Measurements from ENCODE around the gene TNFSF15.

The TNFSF15 gene

DNA sequence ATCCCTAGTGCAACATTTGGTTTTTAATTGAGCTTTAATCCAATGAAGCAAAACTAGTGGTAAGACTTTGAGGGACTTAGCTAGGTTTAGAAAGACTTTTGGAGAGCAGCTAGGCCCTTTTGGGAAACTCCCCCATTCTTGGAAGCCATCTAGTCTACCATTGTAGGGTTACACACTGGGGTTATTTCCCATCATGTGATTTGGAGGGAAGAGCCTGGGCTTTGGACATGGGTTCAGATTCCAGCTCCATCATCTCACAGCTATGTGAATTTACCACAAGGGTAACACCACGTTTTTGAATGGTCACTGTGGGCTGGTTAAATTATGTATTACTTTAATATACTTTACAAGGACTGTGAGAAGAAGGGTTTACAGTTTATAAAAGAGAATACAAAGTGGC is 18.3 kb upstream of the TNFSF15 start:
- DNase-seq = no peak

DNA sequence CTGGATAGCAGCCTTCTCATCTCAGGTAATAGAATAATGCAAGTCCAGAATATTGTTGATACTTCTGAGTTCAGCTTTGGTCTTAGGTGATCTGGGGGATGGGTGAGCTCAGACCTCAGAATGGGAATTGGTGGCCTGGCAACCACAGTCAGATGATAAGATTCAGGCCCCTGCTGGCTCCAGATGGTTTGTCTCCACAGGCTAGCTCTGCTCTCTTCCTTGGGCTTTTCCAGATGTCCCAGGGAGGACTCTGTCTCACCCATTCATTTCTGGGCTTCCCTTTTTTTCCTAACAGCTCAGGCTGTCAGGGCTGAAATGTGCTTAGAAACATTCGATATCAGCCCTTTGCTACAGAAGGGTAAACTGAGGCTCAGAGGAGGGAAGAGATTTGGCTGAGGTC is 17.6 kb upstream of the TNFSF15 start:
- no peak for DNase-seq

DNA sequence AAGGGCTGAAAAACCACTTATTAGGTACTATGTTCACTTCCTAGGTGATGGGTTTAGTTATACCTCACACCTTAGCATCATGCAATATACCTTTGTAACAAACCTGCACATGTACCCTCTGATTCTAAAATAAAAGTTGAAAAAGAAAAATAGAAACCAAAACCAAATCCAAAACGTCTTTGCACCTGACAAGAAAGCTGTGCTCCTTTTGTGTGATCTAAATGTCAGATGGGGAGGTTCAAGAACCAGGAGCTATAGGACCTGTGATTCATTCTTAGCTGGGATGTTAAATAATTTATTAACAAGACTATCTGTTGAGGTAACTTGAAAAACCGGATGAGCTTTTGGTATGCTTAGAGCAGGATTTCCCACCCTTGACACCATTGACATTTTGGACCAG is 16.9 kb upstream of the TNFSF15 start:
- no peak for DNase-seq

DNA sequence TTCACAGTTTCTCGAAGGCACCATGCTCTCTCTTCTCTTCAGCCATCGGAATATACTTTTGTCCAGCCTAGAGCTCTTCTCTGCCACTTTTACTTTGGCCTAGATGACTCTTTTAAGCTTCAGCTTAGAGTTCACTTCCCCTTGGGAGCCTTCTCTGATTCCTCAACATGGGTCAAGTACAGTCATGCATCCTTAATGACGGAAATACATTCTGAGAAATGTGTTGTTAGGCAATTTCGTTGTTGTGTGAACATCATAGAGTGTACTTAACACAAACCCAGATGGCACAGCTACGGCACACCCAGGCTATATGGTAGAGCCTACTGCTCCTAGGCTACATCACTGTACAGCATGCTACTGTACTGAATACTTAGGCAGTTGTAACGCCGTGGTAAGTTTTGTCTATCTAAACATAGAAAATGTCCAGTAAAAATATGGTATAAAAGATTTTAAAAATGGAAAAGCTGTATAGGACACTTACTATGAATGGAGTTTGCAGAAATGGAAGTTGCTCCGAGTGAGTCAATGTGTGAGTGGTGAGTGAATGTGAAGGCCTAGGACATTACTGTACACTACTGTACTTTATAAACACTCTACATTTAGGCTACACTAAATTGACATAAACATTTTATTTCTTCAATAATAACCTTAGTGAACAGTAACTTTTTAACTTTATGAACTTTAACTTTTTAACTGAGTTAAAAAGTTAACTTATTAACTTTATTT is 15.1 kb upstream of the TNFSF15 start:
- no peak for DNase-seq

DNA sequence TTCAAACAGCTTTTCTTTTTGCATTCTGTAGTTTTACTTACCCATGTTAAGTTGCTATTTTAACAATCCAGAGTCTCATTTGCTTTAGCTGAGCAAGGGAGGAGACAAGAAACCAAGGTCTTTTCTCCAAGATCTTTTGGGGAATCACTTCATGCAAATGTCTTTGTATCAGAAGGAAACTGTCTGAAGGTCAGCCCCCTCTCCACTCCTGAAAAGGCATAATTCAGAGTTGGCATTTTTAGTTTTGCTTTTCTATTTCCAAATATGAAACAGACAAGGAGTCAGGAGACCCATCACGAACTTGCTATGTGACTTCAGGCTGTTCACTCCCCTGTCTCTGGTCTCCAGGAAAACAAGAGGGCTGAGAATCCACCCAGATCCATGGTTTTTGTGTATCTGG is 12.3 kb upstream of the TNFSF15 start:
- no peak for DNase-seq

DNA sequence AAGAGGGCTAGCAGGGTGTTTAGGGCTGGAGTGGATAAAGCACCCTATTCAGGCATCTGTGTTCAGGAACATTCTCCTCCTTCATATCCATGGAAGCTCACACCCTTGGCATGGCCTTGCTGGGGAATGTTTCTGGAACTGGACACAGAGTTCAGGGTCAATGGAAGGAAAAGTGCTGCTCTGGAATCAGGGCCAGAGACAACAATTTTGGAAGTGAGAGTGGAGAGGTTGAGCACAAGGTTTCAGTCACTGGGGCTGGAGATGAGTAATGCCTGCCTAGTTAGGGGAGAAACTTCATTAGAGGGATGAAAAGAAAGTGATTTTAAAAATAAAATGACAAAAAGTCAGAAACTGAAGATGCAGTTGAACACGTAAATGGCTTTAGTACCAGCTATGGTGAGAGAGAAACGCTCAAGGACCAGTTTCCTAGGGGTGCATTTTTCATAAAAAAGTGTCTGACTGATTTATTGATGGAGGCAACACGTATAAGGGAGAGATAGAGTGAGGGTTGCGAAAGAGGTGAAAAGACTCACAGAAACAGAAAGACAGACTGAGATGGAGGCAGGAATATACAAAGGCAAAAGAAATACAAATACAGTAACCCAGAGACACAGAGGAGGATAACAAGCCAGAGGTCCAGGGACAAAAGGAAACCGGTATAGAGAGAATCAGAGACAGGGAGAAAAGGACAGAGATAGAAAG is 8.0 kb upstream of the TNFSF15 start:
- no peak for DNase-seq

DNA sequence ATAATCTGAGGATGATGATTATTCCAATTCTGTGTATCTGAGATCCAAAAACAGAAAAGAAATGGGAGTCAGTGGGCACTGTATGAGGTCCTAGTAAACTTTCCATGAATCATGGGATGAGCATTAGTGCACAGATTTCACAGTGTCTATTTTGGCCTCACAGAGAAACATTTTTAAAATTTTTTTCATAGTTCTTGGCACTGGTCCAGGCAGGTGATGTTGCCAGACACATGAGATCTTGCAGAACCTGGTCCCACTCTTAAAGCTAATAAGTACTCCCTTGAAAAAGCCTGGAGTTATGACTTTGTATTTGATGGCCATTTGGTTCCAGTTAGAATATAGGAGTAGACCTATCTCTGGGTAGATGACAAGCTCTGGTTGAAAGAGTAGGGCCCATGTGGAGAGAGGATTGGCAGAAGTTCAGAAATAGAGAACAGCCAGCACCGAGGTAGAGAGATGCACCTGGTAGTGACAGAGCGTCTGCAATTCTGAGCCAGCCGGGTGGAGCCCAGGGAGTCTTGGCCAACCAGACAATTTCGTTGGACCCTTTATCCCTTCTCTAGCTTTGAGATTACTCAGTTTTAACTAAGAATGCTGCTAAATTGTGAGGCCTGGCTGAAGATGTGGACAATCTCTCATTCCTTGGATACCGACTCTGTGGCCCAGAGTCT is 6.3 kb upstream of the TNFSF15 start:
- no peak for DNase-seq

DNA sequence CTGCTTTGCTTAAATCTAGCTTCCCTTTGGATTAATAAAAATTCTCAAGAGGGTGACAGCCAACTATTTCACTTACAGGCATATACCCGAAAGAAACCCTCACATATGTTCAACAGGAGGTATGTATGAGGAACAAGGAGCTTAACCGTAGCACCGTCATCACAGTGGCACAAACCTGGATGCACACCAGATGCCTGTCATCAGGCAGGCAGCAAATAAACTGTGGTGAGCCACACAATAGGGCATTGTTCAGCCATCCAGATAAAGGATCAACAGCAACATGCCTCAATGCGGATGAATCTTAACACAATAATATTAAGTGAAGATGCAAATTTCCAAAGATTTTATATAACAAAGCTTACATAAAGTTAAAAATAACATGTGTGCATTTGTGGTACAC is 5.5 kb upstream of the TNFSF15 start:
- no peak for DNase-seq

DNA sequence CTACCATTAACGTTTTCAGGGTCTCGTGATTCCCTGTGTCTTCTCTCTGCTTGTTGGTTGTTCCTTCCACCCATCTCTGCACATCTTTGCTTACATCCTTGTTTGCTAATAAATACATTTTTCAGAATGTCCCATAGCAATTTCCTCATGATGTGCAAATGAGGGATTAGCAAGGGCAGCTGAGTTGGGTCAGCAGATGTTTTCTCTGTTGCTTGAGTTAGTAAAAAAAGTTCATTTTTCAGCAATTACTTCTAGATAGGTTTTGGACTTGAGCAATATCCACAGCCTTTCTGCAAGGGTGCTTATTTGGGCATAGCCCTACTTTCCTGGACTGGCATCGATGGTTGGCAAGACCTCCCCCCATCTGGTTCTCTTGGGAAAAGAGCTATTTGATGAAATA is 4.8 kb upstream of the TNFSF15 start:
- DNase-seq = no peak

DNA sequence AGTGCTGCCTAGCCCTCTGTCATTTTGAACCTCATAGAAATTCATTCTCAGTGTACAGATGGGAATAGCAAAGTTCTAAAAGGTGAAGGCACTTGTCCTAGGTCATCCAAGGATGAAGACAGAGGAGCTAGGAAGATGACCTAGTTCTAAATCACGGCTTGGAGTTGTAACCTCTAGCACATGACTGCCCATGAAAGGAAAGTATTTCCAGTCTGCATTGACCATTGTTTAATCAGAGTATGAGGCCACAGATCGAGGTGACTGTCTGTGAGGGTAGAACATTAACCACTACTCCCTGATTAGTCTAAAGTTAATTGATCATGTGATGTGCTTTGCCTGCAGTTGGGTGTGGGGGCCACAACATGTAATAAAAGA is 674 bp upstream of the TNFSF15 start:
- no peak for DNase-seq

DNA sequence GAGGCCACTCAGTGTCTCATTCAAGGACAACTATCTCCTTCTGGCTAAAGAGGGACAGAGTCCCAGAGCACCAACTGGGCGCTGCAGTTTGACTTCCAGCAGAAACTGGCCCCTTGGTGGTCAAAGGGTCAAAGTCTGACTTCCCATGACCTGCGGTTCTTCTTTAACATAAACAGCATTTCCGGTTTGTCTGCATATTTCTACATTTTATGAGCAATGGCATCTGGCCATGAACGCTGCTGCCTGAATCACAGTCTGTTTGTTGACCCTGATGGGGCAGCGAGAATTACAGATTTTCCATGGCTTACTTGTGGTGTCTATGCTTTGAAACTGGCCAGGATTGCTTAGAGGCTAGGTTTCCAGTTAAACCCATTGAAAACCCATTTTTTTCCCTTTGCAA is 1.3 kb downstream of the TNFSF15 start:
- no peak for DNase-seq

DNA sequence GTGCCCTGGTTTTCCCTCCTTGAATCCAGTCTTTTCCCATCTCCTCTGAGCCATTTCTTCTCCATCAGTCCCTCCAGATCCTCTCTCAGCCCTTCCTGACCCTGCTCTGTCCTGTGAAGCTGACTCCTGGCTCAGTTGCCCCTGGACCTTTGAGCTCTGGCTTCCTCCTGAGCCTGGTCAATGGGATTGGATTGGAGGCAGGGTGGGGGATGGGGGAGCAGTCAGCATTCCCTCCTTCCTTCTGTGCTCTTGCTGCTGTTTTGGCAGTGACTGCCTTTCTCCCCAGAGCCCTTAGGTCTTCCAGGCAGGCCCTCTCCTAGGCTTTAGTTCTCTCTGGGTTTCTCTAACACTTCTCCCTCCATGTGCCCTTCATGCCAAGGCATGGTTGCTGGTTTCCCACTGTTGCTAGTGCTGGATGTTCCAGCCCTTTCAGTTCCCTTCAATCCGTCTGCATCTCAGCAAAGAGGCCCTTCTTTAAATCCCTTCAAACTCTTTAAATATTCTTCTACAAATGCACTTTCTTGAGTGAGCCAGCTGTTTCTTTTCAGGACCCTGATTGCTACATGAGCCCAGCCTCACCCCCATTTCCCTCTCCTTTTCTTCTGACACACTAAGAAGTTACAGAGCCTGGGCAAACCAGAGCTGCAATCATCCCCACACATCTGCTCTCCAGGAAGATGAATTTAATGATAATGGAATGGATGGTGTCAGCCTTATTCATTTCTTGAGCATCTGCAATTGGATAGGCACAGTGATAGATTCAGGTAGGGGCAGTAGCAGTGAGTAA is 2.2 kb downstream of the TNFSF15 start:
- DNase-seq = no peak

DNA sequence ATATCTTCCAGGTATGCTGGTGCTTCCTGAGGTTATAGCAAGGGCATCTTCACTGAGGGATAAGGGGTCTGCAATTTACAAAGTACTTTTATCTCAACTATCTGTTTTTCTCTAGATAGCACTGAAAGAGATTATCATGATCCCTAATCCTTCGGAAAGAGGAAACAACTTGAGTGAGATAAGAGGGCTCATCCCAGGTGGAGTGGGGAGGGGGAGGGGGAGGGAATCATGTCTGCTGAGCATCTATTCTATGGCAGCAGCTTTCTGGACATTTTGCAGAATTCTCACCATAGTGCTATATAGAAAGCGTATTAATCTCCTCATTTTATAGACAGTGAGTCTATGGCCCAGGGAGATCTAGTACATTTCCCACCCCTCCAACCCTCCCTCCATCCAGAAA is 5.9 kb downstream of the TNFSF15 start:
- no peak for DNase-seq

DNA sequence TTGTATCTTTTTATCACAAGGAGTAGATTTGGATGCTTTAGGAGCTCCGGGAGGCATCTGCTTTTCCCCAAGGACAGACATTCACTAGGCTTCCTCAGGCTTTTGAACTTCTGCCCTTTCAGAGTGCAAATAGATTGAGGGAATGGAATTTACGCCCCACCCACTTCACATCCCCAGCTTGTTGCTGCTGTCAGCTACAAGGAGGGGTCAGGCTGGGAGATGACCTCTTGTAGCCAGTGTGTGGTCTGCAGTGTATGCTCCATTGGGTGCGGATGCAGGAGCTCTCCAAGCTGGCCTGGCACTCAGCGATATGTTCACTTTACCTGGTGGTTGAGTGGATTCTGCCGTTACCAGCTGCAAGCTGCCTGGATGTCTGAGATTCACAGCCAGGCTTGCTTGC is 6.4 kb downstream of the TNFSF15 start:
- DNase-seq = no peak

DNA sequence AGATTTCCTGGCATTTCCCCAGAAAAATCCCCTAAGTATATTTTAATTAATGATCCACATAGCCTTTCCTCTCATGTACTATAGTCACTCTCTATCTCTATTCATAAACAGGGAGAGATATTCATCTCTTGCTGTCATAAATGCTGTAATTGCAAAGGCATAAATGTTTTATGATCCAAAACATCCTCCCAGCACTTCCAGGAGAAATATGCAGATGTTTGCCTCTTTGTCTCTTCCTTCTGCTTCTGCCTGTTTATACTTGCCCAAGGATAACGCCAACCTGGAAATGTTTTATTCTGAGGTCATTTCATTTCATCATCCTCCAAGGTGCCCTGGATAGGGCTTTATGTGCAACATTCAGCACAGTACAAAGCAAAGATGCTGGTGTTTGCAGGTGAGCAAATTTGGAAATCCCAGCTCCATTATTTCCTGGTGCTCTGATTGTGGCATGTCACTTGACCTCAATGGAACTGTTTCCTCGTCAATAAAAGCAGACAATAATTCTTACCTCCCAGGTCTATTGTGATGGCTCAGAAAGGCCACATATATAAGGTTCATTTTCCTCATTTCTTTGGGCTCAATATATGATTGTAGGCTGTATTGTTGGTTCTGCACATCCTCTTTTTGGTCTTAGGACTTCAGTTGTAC is 6.9 kb downstream of the TNFSF15 start:
- DNase-seq = no peak

DNA sequence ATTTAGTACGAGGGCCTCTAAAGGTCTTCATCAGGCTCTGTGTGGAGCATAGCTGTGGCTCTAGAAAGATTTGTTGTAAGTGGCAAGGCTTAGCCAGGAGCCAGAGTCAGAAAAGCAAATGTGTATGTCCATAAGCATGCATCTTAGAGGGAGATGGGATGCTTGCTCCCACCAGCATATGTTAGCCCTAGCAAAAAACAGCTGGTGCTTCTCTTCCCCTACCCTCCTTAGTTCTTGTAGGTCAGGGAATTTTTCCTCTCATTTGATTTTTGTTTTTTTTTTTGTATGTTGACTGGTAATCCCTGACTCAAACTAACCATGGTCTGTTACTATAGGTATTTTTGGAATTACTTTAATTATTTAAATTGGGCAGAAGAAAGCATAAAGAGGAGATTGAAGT is 7.7 kb downstream of the TNFSF15 start:
- no peak for DNase-seq

DNA sequence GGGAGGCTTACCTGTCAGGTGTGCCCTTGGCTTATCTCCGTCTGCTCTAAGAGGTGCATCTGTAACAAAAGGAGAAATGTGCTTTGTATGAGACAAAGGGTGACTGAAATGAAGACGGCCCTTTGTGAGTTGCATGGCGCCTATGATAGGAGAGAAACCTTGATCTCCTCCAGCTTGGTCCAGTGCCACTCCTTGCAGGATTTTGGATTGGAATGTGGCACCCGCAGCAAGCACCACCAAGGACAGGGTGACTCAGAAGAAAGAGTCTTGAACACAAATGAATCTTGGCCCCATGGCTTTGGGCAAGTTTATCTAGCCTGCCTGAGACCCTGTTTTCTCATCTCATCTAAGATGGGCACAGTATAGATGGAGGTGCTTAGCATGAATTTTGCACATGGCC is 13.4 kb downstream of the TNFSF15 start:
- DNase-seq = no peak

DNA sequence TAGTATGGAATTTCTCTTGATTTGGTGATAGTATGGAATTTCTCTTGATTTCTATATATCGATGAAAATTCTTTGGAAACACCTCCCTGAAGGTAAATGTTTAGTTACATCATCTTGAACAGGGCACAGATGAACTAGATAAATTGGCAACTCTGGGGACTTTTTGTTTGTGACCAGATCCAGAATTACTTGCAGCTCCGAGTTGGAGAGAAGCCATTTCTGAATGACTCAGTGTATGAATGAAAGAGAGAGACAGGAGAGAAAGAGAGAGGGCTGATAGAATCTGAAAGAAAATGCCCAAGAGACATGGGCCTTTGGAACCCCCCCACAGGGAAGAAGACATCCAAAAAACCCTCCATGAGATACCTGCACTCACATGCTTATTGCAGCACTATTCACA is 14.1 kb downstream of the TNFSF15 start:
- no peak for DNase-seq

DNA sequence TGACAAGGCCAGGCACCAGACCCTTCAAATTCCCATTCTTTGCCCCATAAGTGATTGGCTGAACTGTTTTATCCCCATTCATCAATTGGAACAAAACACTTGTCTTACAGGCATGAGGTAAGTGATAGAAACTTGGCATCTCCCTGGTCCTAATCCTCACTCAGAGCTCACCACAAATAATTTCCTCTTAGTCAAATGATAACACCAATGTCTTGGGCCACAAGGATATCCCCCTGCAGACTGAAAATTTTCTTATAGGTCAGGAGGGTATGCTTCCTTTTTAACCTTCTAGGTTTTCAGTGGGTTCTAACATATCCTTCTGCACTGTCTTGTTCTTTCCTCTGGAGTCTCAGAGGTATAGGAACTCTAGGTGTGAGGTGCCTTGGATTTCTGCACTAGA is 14.5 kb downstream of the TNFSF15 start:
- no peak for DNase-seq

DNA sequence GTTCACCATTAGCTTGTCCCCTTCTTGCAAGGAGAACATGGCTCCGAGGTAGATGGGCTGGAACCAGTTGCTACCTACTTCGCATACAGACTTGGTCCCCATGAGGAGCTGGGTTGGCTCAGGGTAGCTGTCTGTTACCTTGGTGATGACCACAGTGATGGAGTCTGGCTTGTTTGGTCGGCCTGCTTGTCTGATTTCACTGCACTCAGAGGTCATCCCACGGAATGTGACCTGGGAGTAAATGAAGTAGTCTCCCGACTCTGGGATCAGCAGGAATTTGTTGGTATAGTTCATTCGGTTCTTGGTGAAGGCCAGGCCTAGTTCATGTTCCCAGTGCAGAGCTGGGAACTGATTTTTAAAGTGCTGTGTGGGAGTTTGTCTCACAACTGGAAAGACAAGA is 15.3 kb downstream of the TNFSF15 start:
- DNase-seq = no peak

DNA sequence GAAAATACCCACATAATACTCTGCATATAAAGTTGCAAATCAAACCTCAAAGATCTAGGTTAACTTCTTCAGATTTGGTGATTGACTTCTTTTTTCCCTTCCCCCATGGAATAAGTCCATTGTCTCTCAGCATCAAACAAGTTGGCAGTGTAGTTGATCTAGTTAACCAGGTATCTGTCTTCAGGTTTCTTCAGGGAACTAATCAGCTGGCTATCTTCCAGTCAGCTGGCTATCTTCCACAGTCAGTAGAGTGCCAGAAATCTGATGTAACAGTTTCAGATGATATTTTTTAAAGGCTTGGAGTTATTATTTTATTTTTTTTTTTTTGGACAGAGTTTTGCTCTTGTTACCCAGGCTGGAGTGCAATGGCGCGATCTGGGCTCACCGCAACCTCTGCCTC is 16.8 kb downstream of the TNFSF15 start:
- DNase-seq = no peak

DNA sequence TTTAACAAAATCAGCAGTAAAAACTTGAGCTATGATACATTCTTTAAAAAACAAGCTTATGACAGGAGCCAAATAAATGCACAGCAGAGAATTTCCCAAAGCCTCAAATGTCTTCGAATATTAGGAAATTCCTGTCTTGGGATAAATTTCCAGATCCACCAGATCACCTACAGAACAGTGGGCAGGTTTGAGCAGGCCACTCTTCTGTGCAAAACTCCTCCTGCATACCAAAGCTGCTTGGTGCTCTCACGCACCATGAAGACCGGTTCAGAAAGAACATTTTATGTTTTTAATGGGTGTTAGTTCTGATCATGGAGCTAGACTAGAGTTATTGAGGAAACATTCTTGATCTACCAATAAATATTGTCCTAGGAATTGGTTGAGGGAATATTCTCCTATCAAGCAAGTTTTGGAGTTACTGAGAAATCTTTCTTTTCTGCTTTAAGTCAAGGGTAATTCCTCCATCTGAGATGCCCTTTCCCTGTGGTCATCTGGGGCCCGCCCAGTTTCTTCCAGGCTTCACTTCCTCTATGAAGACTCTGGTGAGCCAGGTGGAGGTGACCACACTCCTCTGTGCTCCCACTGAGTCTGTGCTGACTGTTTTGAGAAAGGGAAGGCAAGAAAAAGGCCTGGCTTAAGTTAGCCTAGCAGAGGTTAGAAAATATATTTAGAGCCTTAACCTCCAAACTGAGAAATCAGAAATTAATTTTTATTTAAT is 17.9 kb downstream of the TNFSF15 start:
- no peak for DNase-seq
